H1 (cell line): Measurements from ENCODE around the gene CCL4. TPM values are rescaled to one million over a fixed set of nuclear protein-coding genes. Genes with fewer than 3 reads are reported as not detected.

Experiments used
- CTCF ChIA-PET: fragments of 300-600 bp; sonication (Branson Sonifier 250); formaldehyde crosslinking; loops from one replicate; lab custom pipeline; 2021; ENCODE audit not compliant: partially characterized antibody; lab: Charles Lee
- POLR2A ChIA-PET: fragments of 300-600 bp; sonication (Branson Sonifier 250); formaldehyde crosslinking; loops from one replicate; lab custom pipeline; 2021; ENCODE audit warnings: inconsistent platforms; ENCODE audit not compliant: partially characterized antibody; lab: Charles Lee
- DNase-seq, 2 experiments: peaks; one replicate each; pipeline versions ENCODE4 v3.0.0 to v3.0.0-alpha.2; 2010 to 2022; ENCODE audit warnings: low spot score in 2 of 2, low read depth in 1 of 2, mixed read lengths in 1 of 2
- FAIRE-seq: peaks from 2 replicates; lab custom pipeline; 2011; peaks lifted over from hg19 to GRCh38; lab: Jason Lieb, UNC
- H2AFZ ChIP-seq: 2 replicates; pipeline ENCODE4 v1.8.1; 2012; ENCODE audit warnings: low read length, inconsistent platforms
- H2AK5ac ChIP-seq: 2 replicates; pipeline ENCODE4 v1.6.1; 2013; ENCODE audit warnings: low read depth, low read length
- H2BK120ac ChIP-seq: replicated peaks from 2 replicates; pipeline ENCODE3; 2013; ENCODE audit warnings: low read depth, low read length, inconsistent platforms
- H2BK12ac ChIP-seq: 2 replicates; pipeline ENCODE4 v1.6.1; 2013; ENCODE audit warnings: low read depth, low read length
- H2BK15ac ChIP-seq: 2 replicates; pipeline ENCODE4 v1.6.1; 2013; ENCODE audit warnings: low read length
- H2BK20ac ChIP-seq: 2 replicates; pipeline ENCODE4 v1.6.1; 2013; ENCODE audit warnings: low read length
- H2BK5ac ChIP-seq: 2 replicates; pipeline ENCODE4 v1.6.1; 2013; ENCODE audit warnings: low read depth, low read length
- H3K14ac ChIP-seq: 2 replicates; pipeline ENCODE4 v1.6.1; 2013; ENCODE audit warnings: inconsistent platforms; ENCODE audit not compliant: insufficient read length
- H3K18ac ChIP-seq: 2 replicates; pipeline ENCODE4 v1.6.1; 2013; ENCODE audit warnings: low read length; ENCODE audit errors: extremely low read depth
- H3K23ac ChIP-seq: 2 replicates; pipeline ENCODE4 v1.6.1; 2013; ENCODE audit warnings: inconsistent platforms; ENCODE audit not compliant: insufficient read length
- H3K23me2 ChIP-seq: 2 replicates; pipeline ENCODE4 v1.6.1; 2013; ENCODE audit warnings: low read depth, low read length
- H3K27ac ChIP-seq: 2 replicates; pipeline ENCODE4 v1.6.1; 2011; ENCODE audit warnings: low read depth, low read length, inconsistent platforms
- H3K27me3 ChIP-seq, 4 experiments: replicated peaks in 1 of 4; 1 replicate in 1 of 4; 2 replicates in 3 of 4; pipeline versions ENCODE4 v1.6.1 to v1.8.1; 2011 to 2013; ENCODE audit warnings: low read length in 3 of 4, mild to moderate bottlenecking in 3 of 4, inconsistent platforms in 2 of 4, mixed read lengths in 2 of 4, moderate library complexity in 1 of 4; ENCODE audit not compliant: control insufficient read depth in 3 of 4, insufficient read depth in 3 of 4; ENCODE audit errors: extremely low read depth in 1 of 4
- H3K36me3 ChIP-seq, 4 experiments: 2 replicates each; pipeline versions ENCODE4 v1.6.1 to v1.8.1; 2011 to 2013; ENCODE audit warnings: mild to moderate bottlenecking in 4 of 4, low read length in 3 of 4, moderate library complexity in 2 of 4, control low read depth in 1 of 4, inconsistent platforms in 1 of 4; ENCODE audit not compliant: insufficient read depth in 4 of 4, control insufficient read depth in 2 of 4
- H3K4ac ChIP-seq: replicated peaks from 2 replicates; pipeline ENCODE3; 2013; ENCODE audit warnings: low read length, low read depth, mixed read lengths, inconsistent platforms; ENCODE audit not compliant: insufficient read length
- H3K4me1 ChIP-seq, 4 experiments: replicated peaks in 1 of 4; 1 replicate in 1 of 4; 2 replicates in 3 of 4; pipeline versions ENCODE4 v1.6.1 to v1.8.1; 2011 to 2013; ENCODE audit warnings: low read length in 3 of 4, inconsistent platforms in 2 of 4, mixed read lengths in 1 of 4; ENCODE audit not compliant: insufficient read depth in 4 of 4, control insufficient read depth in 3 of 4
- H3K4me2 ChIP-seq, 2 experiments: 2 replicates each; pipeline versions ENCODE4 v1.6.1 to v1.8.1; 2011 to 2013; ENCODE audit warnings: low read depth in 2 of 2, low read length in 2 of 2, control low read depth in 1 of 2, inconsistent platforms in 1 of 2, mild to moderate bottlenecking in 1 of 2; ENCODE audit not compliant: insufficient read depth in 1 of 2
- H3K4me3 ChIP-seq, 4 experiments: fragments of 200-600, 300-600 bp in 1 of 4; sonication (generic), shearing (Covaris generic), sonication (Bioruptor Twin) in 1 of 4; 2 replicates each; pipeline versions ENCODE4 v1.5.1 to v1.8.1; 2011 to 2016; ENCODE audit warnings: low read length in 4 of 4, low read depth in 3 of 4, control low read depth in 2 of 4, inconsistent platforms in 2 of 4, mild to moderate bottlenecking in 2 of 4, mixed read lengths in 1 of 4, moderate library complexity in 1 of 4; ENCODE audit not compliant: insufficient read depth in 2 of 4; ENCODE audit errors: extremely low read depth in 1 of 4
- H3K56ac ChIP-seq: replicated peaks from 2 replicates; pipeline ENCODE3; 2013; ENCODE audit warnings: low read depth, mild to moderate bottlenecking, mixed read lengths, low read length, inconsistent platforms; ENCODE audit not compliant: insufficient read length
- H3K79me1 ChIP-seq: 2 replicates; pipeline ENCODE4 v1.6.1; 2013; ENCODE audit warnings: low read depth, low read length, control low read depth
- H3K79me2 ChIP-seq, 2 experiments: 2 replicates each; pipeline versions ENCODE4 v1.6.1 to v1.8.1; 2012 to 2013; ENCODE audit warnings: low read length in 2 of 2, mild to moderate bottlenecking in 2 of 2, inconsistent platforms in 1 of 2; ENCODE audit not compliant: insufficient read depth in 2 of 2, control insufficient read depth in 1 of 2
- H3K9ac ChIP-seq, 4 experiments: replicated peaks in 1 of 4; 1 replicate in 1 of 4; 2 replicates in 3 of 4; pipeline versions ENCODE4 v1.6.1 to v1.8.1; 2011 to 2013; ENCODE audit warnings: low read depth in 3 of 4, low read length in 3 of 4, control low read depth in 2 of 4, mild to moderate bottlenecking in 2 of 4, moderate library complexity in 2 of 4, inconsistent platforms in 1 of 4; ENCODE audit errors: extremely low read depth in 1 of 4
- H3K9me3 ChIP-seq, 2 experiments: 2 replicates each; pipeline versions ENCODE4 v1.6.1 to v1.8.1; 2012 to 2013; ENCODE audit warnings: mild to moderate bottlenecking in 2 of 2, moderate library complexity in 2 of 2, control low read depth in 1 of 2, inconsistent platforms in 1 of 2, low read depth in 1 of 2, low read length in 1 of 2, mixed read lengths in 1 of 2; ENCODE audit not compliant: insufficient read depth in 2 of 2
- H4K20me1 ChIP-seq, 2 experiments: replicated peaks in 1 of 2; 2 replicates each; pipeline versions ENCODE3 to v1.8.1; 2011 to 2013; ENCODE audit warnings: inconsistent platforms in 2 of 2, low read length in 2 of 2, mild to moderate bottlenecking in 1 of 2; ENCODE audit not compliant: insufficient read depth in 2 of 2, control insufficient read depth in 1 of 2
- H4K5ac ChIP-seq: 2 replicates; pipeline ENCODE4 v1.6.1; 2013; ENCODE audit warnings: low read length, low read depth, mixed read lengths, inconsistent platforms; ENCODE audit not compliant: insufficient read length
- H4K8ac ChIP-seq: 2 replicates; pipeline ENCODE4 v1.8.0; 2013; ENCODE audit warnings: mild to moderate bottlenecking, moderate library complexity, low read length, inconsistent platforms; ENCODE audit not compliant: insufficient read depth; ENCODE audit errors: extremely low read depth
- H4K91ac ChIP-seq: replicated peaks from 2 replicates; pipeline ENCODE3; 2013; ENCODE audit warnings: low read length, mixed read lengths, inconsistent platforms; ENCODE audit not compliant: insufficient read length
- ATF3 ChIP-seq: IDR thresholded peaks from 2 replicates; pipeline ENCODE4 v1.6.1; 2011; ENCODE audit warnings: low read depth, mild to moderate bottlenecking, low read length; ENCODE audit not compliant: insufficient read depth
- BRCA1 ChIP-seq: IDR thresholded peaks from 2 replicates; pipeline ENCODE4 v1.6.1; 2012; ENCODE audit warnings: low read depth, low read length, improper control_type of control experiment
- E2F6 ChIP-seq: IDR thresholded peaks from 2 replicates; pipeline ENCODE4 v1.6.1; 2012; ENCODE audit warnings: inconsistent platforms
- EZH2 ChIP-seq: fragments of 200-600 bp; sonication (generic); IDR thresholded peaks from 2 replicates; pipeline ENCODE4 v1.7.1; 2012; ENCODE audit warnings: low read depth, mild to moderate bottlenecking, moderate library complexity, low read length, inconsistent platforms; ENCODE audit not compliant: severe bottlenecking
- GABPA ChIP-seq: IDR thresholded peaks from 2 replicates; pipeline ENCODE4 v1.6.1; 2011; ENCODE audit warnings: mild to moderate bottlenecking, low read length, moderate library complexity, borderline replicate concordance; ENCODE audit not compliant: insufficient read depth
- JUND ChIP-seq: IDR thresholded peaks from 2 replicates; pipeline ENCODE4 v1.6.1; 2011; ENCODE audit warnings: mild to moderate bottlenecking, improper control_type of control experiment, low read length
- RNF2 ChIP-seq: fragments of 200-900, 300-1000 bp; sonication (generic); IDR thresholded peaks from 2 replicates; pipeline ENCODE4 v1.7.1; 2016; ENCODE audit warnings: borderline replicate concordance, low read depth, mild to moderate bottlenecking, antibody characterized with exemption, low read length; ENCODE audit not compliant: poor library complexity, severe bottlenecking; ENCODE audit errors: missing control alignments
- RXRA ChIP-seq: IDR thresholded peaks from 2 replicates; pipeline ENCODE4 v1.6.1; 2011; ENCODE audit warnings: low read depth, mild to moderate bottlenecking, low read length, moderate library complexity; ENCODE audit not compliant: insufficient read depth
- SIN3A ChIP-seq, 2 experiments: IDR thresholded peaks in 1 of 2; conservative IDR thresholded peaks in 1 of 2; 2 replicates each; pipeline ENCODE4 v1.6.1; 2011 to 2012; ENCODE audit warnings: low read length in 2 of 2, improper control_type of control experiment in 1 of 2, low read depth in 1 of 2, mild to moderate bottlenecking in 1 of 2
- SIX5 ChIP-seq: IDR thresholded peaks from 2 replicates; pipeline ENCODE4 v1.6.1; 2011; ENCODE audit warnings: mild to moderate bottlenecking, low read depth, low read length
- SP2 ChIP-seq: IDR thresholded peaks from 2 replicates; pipeline ENCODE4 v1.6.1; 2012; ENCODE audit warnings: mild to moderate bottlenecking, low read length, inconsistent platforms
- TAF7 ChIP-seq: optimal IDR thresholded peaks from 2 replicates; pipeline ENCODE3; 2011; ENCODE audit warnings: low read depth, mild to moderate bottlenecking, inconsistent platforms, low read length, moderate library complexity, borderline replicate concordance
- ZNF274 ChIP-seq: IDR thresholded peaks from 2 replicates; pipeline ENCODE4 v1.7.0; 2012; ENCODE audit warnings: low read length, borderline replicate concordance; ENCODE audit errors: extremely low read depth
- WGBS, 2 experiments: shearing (Covaris generic) in 1 of 2; methylation state at CpG; one replicate each; pipeline versions ENCODE4 v1.1.6 to v1.1.7; 2013 to 2015; ENCODE audit warnings: low lambda C conversion rate in 2 of 2, mixed read lengths in 2 of 2, inconsistent platforms in 1 of 2, low coverage in 1 of 2, missing lambda C conversion rate in 1 of 2; ENCODE audit not compliant: insufficient replicate concordance in 2 of 2, insufficient coverage in 1 of 2, insufficient read length in 1 of 2; ENCODE audit errors: extremely low coverage in 1 of 2, missing lambda C conversion rate in 1 of 2; 5-methylcytosine and 5-hydroxymethylcytosine counted together
- polyA plus RNA-seq, 7 experiments: library from polyadenylated mRNA; depleted of rRNA in 3 of 7; stranded (reverse) in 5 of 7; unstranded in 2 of 7; fragments of >200 nt in 5 of 7; fragments of 200-250 nt in 2 of 7; gene quantifications; 1 replicate in 5 of 7; 2 replicates in 1 of 7; 4 replicates in 1 of 7; pipeline versions ENCODE4 v1.2.1 to v1.2.3, GENCODE V29; 2011 to 2013; ENCODE audit warnings: missing spikeins in 2 of 7, mixed read lengths in 2 of 7
- total RNA-seq: library from RNA; stranded (reverse); fragmentation: NEBNext Ultra II Directional; extraction: Animal tissue kit (Norgen Biotek cat#: 25700); gene quantifications from 2 replicates; pipeline ENCODE4 v1.2.1, GENCODE V29; 2021

The CCL4 gene
- total and polyA plus RNA-seq, 2 of the 8 experiments (the other 6 are each of a cell fraction or from before 2014, with no cell fraction given), result not detected

- Histone ChIP-seq H3K27ac (no peak overlapping the region), H3K9me3 (no peaks in the 10 kb centered on the region), H2BK12ac (no peak overlapping the region), H2BK5ac (no peak overlapping the region), H2AFZ (no peak overlapping the region), H2BK20ac (no peak overlapping the region), H3K27me3 (no peaks in the 10 kb centered on the region), H3K4me3 (no peak overlapping the region), H3K4ac (no peak overlapping the region), H3K36me3 (no peaks in the 10 kb centered on the region), H2BK15ac (no peak overlapping the region), H4K91ac (no peak overlapping the region), H3K9ac (no peak overlapping the region), H2AK5ac (no peak overlapping the region), H4K5ac (no peak overlapping the region), H3K23me2 (no peaks in the 10 kb centered on the region), H2BK120ac (no peak overlapping the region), H3K79me2 (no peaks in the 10 kb centered on the region), H4K8ac (no peak overlapping the region), H3K23ac (no peak overlapping the region), H3K4me2 (no peak overlapping the region), H3K56ac (no peak overlapping the region), H3K14ac (no peak overlapping the region), H4K20me1 (no peaks in the 10 kb centered on the region), H3K18ac (no peak overlapping the region), H3K79me1 (no peaks in the 10 kb centered on the region), H3K4me1 (no peaks in the 10 kb centered on the region)
- POLR2A ChIA-PET, result no interaction called here
- DNase-seq (no peak), FAIRE-seq (no peak)
- CTCF ChIA-PET, result no interaction called here
- WGBS, 2 experiments, result 88% methylated on average over 5 of the region's 5 CpGs; no CpG with 5 or more reads in 1 of the 2 experiments
- TF ChIP-seq SIN3A (conservative IDR thresholded peaks at IDR 0.05 in 1 of 2, IDR thresholded peaks at IDR 0.05 in 1 of 2; ENCODE audit: low read depth in 1 of 2, low read length in 2 of 2) (no peak), EZH2 (no peak), E2F6 (no peak), SP2 (no peak), BRCA1 (no peak), GABPA (no peak), SIX5 (no peak), RNF2 (no peak), ZNF274 (no peak), JUND (no peak), TAF7 (no peak), RXRA (no peak), ATF3 (no peak)
These were observed 26.7 kb downstream of the CCL4 start for GRCh38 chr17:36130346-36130745.
